ENCODE data around the gene PRICKLE2.

Gene PRICKLE2

DNA sequence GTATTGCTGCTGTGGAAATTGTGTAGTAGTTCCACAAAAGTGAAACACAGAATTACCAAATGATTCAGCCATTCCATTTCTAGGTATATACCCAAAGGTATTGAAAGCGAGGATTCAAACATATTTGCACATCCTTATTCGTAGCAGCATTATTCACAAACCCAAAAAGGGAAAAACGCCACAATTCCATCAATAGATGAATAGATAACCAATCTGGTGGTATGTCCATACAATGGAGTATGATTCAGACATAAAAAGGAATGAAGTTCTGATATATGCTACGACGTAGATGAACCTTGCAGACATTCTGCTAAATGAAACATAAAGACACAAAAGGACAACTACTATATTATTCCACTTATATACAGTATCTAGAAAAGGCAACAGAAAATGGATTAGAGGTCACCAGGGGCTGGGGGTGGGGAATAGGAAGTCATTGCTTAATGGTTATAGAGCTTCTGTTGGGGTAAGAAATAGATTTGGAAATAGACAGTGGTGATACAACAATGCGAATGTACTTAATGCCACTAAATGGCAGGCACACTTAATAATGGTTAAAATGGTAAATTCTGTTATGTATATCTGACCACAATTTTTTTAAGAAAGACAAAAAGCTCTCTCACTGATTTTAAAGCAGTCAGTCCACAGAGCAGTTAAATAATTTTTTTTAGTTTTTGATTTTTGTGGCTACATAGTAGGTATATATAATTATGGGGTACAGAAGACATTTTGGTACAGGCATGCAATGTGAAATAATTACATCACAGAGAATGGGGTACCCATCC is 150.2 kb downstream of the PRICKLE2 start:
- no peak for DNase-seq (ENCODE audit: low read depth, low spot score)

DNA sequence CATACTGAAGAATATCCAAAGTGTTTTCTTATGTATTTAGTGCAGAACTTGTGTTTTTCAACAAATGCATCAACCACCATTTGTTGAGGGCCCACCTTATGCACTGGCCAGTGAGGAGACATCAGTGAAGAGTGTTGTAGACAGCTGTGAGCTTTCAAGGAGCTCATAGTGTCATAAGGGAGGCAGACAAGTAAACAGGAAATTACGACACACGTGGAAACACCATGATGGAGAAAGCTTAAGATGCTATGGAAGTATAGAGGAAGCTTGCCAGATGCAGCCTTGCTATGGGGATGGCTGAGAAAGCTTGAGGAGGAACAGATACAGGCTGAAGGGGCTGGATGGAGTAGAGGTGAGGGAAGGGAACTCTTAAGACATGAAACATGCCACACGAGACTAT is 151.2 kb downstream of the PRICKLE2 start:
- DNase-seq (ENCODE audit: low read depth, low spot score) = no peak

DNA sequence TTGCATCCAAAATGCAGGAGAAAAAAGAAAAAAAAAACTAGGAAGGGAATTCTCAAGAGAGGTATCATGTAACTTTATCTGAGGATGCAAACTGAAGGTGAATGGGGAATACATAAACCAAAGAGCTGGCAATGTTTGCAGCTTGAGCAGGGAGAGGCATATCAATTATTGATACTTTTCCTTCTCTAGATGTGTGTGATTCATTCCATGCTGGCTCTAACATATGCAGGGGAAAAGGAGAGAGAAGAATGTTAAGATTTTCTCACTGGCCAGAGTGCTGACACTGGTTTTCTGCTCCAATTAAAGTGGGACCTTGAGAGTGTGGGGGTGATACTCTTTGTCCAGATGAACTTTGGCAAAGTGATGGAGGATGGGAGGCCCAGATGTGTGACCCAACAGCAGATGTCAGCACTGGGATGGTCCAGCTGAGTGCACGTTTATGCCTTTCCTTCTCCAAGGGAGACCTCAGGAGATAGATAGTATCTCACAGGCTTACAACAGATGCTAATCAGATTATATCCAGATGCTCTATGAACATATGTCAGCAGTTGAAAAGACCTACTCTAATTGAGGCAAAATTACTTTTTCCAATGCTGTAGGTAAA is 152.0 kb downstream of the PRICKLE2 start:
- DNase-seq (ENCODE audit: low read depth, low spot score) = no peak

DNA sequence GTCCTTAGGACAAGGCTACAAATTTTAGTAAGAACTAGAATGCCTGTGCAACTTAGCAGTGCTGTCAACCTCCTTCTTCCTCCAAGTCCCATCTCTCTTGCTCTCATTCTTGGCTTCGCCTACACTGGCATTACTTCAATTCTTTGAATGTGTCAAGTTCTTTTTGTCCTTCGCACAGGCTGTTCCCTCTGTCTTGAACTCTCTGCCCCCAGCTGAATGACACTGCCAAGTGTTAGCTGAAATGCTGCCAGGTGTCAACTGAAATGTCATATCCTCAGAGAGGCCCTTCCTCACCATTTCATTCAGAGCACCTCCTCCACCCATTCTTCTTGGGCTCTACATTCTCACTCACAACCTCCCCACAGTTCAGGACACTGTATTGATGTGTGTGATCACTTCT is 153.1 kb downstream of the PRICKLE2 start:
- no peak for DNase-seq (ENCODE audit: low read depth, low spot score)

DNA sequence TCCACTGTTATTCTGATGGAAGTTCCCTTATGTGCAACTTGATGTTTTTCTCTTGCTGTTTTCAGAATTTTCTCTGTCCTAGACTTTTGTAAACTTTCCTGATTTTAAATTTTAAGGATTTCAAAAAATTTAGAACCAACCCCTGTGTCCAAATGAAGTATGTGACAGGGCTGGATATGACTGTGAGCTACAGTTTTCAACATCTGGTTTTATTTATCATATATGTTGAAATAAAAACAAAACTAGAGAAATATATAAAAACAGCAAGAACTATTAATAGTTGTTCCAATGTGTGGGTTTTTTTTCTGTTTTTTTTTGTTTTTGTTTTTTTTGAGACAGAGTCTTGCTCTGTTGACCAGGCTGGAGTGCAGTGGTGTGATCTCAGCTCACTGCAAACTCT is 154.6 kb downstream of the PRICKLE2 start:
- DNase-seq (ENCODE audit: low read depth, low spot score) = no peak

DNA sequence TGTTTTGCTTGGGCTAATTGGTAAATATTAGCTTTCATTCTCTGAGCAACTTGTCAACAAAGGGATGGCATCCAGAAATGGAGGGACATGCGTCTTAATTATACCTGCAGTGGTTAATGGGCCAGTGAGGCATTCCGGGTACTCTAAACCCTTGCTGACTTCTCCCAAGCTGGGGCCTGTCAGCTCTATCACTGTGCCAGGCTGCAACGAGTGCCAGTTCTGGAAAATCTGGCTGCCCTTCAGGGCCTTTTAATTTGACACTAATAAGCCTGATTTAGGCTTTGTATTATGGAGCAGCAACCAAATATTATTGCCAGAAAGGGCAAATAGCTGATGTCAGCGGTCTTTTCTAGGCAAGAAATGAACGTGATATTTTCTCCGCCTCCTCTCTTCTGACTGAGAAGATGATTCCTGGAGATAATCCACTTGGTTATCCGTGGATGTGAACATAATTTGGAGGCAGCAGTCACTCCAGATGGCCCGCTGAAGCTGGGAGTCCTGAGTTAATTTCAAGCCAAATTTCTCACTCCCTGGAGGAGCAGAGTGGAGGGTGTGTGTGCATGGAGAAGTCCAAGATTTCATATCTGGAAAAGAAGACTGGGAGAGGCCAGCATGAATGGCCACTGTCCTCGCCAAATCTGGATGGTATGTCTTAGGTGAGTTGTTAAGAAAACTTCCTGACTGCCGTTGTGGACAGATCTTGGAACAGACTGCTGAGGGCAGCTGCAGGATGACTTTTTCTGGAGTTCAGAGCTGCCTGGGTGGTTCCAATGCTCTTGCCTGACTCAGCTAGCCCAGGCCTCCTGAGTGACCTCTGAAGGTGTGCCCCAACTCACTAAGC is 157.5 kb downstream of the PRICKLE2 start:
- DNase-seq (ENCODE audit: low read depth, low spot score) = no peak

DNA sequence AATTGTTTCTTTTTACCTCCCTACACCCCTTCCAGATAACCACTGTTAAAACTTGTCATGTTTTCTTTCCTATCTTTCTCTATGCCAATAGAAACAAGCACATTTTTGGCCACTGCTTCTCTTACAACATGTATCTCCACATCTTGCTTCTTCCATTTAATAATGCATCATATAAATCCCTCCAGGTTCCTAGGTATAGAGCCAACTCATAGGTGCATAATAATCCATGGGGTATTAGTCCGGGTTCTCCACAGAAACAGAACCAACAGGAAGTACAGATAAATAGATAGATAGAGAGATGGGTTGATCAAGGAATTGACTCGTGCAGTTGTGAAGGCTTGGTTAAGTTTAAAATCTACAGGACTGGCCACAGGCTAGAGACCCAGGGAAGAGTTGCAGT is 160.5 kb downstream of the PRICKLE2 start:
- no peak for DNase-seq (ENCODE audit: low read depth, low spot score)

DNA sequence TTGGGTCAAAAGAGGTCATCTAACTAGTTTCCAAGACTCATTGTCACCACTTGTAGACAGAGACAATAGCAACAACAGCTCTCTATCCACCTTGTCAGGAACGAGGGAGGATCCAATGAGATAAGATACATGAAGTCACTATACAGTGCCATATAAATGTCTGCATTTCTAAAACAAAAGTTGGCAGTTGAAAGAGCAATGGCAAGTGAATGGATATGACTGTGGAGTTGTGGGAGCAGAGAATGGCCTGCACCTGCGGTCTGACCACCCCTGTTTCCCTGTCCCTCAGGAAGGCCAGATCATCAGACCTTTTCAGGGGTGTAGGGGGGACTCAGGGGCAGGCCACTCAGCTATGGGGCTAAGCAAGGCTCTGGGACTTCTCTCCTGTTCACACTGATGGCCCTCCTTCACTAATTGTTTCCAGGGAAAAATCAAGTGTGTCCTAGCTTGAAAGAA is 161.3 kb downstream of the PRICKLE2 start:
- no peak for DNase-seq (ENCODE audit: low read depth, low spot score)

DNA sequence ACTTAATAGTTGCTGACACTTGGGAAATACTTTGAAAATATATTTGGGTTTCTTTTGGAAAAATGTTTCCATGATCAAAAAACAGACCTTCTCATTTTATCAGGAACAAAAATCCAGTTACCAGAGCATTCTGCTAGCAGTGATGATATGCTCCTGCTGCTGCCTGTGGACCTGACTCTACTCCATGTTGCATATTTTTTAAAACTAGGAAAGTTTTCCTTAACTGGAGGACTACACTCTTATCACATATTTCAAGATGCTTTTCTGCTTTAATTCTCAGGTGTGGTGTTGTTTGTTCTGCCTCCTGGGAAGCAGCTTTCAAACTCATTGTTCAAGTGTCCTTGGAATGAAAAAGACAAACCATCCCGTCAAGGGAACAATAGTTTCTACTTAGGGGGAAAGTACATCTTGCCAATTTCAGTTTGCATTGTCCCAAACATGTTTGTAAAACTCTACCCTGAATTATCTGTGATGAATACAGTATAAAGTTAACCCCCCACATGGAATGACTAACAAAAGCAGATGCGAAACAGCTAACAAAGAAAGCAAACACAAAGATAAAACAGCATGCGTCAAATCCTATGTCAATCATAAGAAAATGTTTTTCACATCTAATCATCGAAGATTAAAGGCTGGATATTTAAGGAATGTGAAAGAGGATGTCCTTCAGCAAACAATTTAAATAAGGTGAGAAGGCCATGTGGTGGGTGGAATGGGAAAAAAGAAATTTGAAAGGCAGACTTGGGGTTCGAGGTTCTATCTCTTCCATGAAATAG is 161.9 kb downstream of the PRICKLE2 start:
- no peak for DNase-seq (ENCODE audit: low read depth, low spot score)

DNA sequence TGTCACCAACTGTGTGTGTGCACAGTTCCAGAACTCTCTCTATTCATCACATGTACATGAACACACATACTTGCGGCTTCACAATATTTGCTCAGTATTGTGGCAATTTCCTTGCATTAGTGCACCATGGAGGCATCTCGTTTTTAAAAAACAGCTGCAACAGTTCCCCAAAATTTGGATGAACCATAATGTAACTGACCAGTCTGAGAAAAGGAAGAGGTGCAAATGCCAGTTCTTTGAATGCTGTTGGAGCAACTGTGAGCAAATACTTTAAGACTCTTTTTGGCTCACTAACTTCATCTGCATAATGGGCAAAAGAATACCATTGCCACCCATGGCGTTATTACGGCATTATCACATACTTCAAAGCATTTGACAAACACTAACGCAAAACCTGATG is 163.6 kb downstream of the PRICKLE2 start:
- DNase-seq (ENCODE audit: low read depth, low spot score) = no peak

DNA sequence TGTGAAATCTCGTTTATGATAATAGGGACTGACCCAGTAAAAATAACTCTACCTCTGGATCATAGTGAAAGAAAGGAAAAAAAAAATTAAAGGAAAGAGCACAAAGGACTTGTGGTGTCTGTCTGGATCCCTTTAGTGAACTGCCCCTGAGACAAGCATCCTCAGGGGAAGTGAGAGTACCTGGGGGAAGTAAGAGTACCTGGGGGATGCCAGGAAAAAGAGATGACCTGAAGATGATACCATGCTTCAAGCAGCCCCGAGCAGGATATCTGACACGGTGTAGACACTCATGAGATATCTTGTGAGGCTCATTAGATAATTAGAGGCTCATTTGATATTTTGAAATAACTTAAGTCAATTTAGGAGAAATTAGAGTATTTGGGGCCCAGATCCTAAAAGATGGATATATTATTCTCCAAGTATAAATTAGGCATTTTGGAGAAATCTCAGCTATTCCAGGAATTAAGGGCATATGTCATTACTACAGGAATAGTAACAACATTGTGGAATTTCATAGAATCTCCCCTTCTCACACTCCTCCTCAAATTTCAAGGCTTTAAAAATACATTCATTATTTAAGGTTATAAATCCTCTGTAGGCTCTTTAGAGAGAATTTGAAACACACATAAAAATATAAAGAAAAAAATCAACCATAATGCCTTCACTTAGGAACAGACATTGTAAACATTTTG is 165.6 kb downstream of the PRICKLE2 start:
- DNase-seq (ENCODE audit: low read depth, low spot score) = no peak

DNA sequence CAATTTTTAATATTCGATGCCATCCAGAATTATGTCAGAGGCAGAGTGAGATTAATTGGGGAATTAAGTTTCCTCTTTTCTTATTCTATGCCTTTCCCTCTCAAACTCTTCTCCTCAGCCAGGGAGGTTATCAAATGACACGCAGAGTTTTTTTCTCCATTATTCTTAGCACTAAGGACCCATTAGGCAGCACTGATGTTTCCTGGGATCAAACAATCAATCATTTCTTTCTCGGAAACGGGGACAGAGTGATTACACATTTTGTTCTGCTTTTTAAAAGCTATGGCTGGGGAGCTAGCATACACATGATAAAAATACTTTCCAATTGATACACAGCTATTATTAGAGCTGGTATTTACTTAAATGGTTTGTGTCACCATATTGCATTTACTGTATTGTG is 166.7 kb downstream of the PRICKLE2 start:
- DNase-seq (ENCODE audit: low read depth, low spot score) = no peak

DNA sequence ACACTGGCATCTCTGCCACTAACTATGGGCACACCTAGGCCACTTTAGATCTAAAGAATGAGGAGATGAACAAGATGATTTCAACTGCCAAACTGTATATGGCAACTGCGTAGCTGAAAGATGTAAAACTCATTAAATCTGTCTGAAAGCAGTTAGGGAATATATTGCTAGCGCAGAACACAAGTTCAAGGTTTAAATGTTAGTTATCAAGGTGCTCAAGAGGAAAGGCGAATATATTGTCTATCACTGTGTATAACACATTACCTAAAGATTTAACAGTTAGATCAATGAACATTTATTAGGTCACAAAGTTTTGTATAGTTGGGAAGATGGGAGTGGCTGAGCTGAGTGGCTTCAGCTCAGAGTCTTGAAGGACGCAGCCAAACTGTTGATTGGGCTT is 168.0 kb downstream of the PRICKLE2 start:
- no peak for DNase-seq (ENCODE audit: low read depth, low spot score)

DNA sequence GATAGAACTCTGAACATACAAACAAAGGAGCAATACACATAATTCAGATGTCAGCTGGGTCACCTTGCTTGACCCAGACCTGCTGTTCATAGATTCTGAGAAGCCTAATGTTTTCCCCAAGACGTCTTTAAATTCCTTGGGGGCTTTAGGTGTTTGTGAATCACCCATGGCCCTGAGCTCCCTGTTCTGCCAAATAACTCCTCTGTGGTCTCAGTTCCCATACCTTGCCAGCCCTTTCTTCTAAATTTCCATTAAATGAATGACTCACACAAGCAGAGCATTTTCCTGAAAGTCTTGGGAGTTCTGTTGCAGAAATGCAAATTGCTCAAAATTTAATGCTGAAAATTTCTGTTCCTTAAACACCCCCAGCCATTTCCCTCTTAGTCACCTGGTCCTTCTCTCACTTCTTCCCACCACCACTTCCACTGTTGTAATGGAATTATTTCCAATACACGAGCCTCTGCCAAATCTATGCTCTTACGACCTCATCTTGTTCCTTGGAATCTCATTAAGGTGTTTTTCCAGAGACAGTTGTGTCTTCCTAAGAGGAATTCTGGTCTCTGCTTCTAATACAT is 168.6 kb downstream of the PRICKLE2 start:
- DNase-seq (ENCODE audit: low read depth, low spot score) = no peak

DNA sequence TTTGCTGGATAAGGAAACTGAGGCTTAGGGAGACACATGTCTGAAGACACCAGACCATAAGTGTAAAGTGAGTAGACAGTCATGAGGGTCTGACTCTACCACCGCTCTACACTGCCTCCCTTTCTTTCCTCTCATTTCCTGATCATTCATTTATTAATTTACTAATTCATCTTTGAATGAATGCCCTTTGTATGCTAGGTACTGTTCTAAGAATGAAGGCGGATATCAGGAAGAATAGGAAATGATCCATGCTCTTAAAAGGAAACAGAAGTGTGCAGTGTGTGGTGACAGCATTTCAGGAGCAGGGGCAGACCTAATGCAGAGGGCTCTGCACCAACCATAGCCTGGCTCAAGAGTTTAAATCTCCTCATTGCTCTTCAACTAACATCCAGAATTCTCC is 170.2 kb downstream of the PRICKLE2 start:
- DNase-seq (ENCODE audit: low read depth, low spot score) = no peak

DNA sequence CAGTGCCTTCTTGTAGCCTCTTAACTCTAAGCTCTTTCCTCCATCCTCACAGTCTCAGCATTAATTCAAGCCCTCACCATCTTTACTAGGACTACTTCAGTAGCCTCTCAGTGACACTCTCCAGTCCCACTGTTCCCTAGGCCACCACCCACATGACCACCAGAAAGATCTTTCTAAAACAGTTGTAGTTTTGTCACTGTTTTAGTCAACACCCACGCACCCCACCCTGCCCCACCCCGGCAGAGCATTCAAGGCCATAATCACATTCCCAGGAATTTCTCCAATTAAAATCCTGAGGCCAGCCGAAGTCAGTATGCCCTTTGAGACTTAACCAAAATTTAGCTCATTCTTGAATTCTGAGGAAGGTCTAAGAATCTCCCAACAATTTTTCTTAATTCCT is 170.8 kb downstream of the PRICKLE2 start:
- DNase-seq (ENCODE audit: low read depth, low spot score) = no peak

DNA sequence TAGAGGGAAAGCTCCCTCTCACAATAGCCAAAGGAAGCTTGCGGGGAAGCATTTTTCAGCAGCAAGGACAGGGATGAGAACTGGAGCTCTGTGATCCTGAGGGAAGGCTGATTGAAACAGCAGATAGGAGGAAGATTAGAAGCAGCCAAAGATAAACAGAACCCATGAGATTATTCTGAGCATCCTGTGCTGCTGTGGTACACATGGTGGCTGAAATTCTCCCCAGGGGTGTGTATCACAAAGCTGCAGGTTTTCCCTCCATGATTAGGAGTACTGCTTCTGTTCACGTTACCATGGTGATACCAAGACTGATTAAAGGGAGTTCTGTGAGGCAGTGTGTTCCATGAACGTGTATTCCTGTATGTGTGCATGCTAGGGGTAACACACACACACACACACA is 171.7 kb downstream of the PRICKLE2 start:
- no peak for DNase-seq (ENCODE audit: low read depth, low spot score)

DNA sequence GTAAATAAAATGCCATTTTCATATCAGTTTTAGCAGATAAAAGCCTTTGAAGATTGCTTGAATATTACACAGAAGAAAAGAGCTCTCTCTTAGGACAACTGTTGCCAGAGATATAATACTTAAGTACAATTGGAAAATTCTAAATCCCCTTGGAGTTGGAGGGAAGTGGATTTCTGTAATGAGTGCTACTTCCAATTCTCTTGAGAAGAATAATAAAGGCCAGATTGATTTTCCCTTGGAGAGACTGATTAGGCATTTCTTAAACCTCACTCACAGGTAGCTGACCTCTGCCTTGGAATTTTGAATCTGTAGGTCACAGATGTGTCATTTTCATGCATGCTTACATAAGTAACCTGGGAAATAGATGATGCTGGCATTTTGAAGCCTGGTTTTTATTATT is 172.1 kb downstream of the PRICKLE2 start:
- no peak for DNase-seq (ENCODE audit: low read depth, low spot score)

DNA sequence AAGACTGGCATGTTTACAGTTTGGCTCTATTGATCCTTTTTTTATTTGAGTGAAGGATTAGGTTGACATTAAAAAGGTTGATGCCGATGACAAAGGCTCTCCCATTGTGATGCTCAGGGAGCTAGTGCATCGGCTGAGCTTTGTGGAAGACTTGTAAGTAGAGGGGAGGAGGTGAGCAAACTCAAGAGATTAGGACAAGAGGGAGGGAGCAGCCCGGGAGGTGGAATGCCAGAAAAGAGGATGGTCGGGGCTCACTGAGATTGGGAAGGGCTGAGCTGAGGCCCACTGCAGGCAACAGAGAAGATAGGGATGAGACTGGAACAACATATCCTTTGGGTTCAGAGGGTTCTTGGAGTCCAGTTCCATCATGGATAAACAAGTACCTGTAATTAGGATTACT is 175.4 kb downstream of the PRICKLE2 start:
- no peak for DNase-seq (ENCODE audit: low read depth, low spot score)

DNA sequence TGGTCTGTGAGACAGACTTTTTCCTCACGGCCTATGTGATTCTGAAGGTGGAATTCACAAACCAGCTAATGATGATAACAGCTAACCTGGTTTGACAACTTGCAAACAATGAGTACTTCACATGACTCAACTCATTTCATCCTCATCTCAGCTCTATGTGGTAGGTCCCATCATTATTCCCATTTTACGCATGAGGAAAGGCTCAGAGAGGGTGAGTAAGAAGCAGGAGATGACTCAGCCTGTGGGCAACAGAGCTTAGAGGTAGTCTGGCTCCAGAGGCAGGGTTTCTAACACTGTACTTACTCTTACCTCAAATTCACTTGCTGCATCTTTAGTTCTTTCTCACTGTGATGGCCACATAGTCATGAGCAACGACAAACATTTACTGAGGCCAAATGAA is 176.1 kb downstream of the PRICKLE2 start:
- no peak for DNase-seq (ENCODE audit: low read depth, low spot score)

DNA sequence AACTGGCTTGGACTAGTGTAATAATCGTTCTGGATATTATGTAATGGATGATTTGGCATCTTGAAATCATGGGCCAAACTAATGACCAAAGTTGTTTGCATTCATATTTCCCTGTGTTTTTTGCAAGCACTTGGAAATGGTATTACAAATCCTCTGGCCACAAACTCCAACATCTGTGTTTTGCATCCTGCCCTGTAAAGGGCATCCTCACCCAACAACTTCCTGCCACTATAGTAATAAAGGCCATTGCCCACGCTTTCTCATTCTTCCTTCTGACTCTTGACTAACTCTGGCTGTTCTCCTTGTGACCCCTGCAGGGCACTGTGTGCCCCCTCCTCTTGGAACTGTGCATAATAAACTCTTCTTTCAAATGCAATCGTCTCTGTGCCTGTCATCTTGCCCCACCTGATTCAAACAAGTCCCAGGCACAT is 176.6 kb downstream of the PRICKLE2 start:
- DNase-seq (ENCODE audit: low read depth, low spot score) = no peak
